HepG2 (cell line): ENCODE data around the gene FMNL2. TPM values are rescaled to one million over a fixed set of nuclear protein-coding genes. Genes with fewer than 3 reads are reported as not detected.

Experiments
- ATAC-seq: fragments of 200-7000 bp; cut with Tn5 transposase; 3 replicates; pipeline ENCODE4 v1.9.1; 2020; ENCODE audit warnings: mild to moderate bottlenecking, moderate library complexity
- BruUV-seq: library from RNA; stranded (reverse); fragments of 400-500 nt; replicated peaks from 2 replicates; lab custom pipeline; 2021; lab: Mats Ljungman, UMichigan
- CTCF ChIA-PET: fragments of 300-600 bp; formaldehyde crosslinking; extraction: SDS; loops from one replicate; lab custom pipeline; 2021; ENCODE audit warnings: low total read pairs, inconsistent platforms, low intra/inter-chr PET ratio; lab: Yijun Ruan, JAX
- POLR2A ChIA-PET: fragments of 350-600 bp; sonication (Branson Sonifier 250); formaldehyde crosslinking; loops from one replicate; lab custom pipeline; 2020; ENCODE audit warnings: antibody characterized with exemption, inconsistent platforms; lab: Yijun Ruan, JAX
- DNase-seq: peaks from one replicate; pipeline ENCODE4 v3.0.0-alpha.2; 2015; ENCODE audit warnings: low spot score
- FAIRE-seq: peaks from 3 replicates; lab custom pipeline; 2011; peaks lifted over from hg19 to GRCh38; lab: Jason Lieb, UNC
- H2AFZ ChIP-seq: one replicate; pipeline ENCODE4 v1.6.1; 2011; ENCODE audit warnings: low read length, inconsistent platforms
- H3K27ac ChIP-seq: fragments of 300-600 bp; 3 replicates; pipeline ENCODE4 v1.8.0; 2011; ENCODE audit warnings: mixed run types, mild to moderate bottlenecking, mixed read lengths, low read length, inconsistent platforms; ENCODE audit not compliant: insufficient read depth; ENCODE audit errors: extremely low read length
- H3K27me3 ChIP-seq, 2 experiments: fragments of 200-600 bp in 1 of 2; 2 replicates in 1 of 2; 3 replicates in 1 of 2; pipeline versions ENCODE4 v1.6.0 to v1.8.0; 2011; ENCODE audit warnings: low read length in 2 of 2, mild to moderate bottlenecking in 2 of 2, moderate library complexity in 2 of 2, inconsistent platforms in 1 of 2; ENCODE audit not compliant: insufficient read depth in 2 of 2, control insufficient read depth in 1 of 2
- H3K36me3 ChIP-seq, 2 experiments: fragments of 200-600 bp in 1 of 2; replicated peaks in 1 of 2; 2 replicates in 1 of 2; 3 replicates in 1 of 2; pipeline versions ENCODE4 v1.5.1 to v1.8.0; 2011; ENCODE audit warnings: low read length in 2 of 2, inconsistent platforms in 1 of 2; ENCODE audit not compliant: insufficient read depth in 2 of 2, control insufficient read depth in 1 of 2
- H3K4me1 ChIP-seq: 2 replicates; pipeline ENCODE4 v1.5.1; 2012; ENCODE audit warnings: low read length, inconsistent platforms; ENCODE audit not compliant: insufficient read depth
- H3K4me2 ChIP-seq: 2 replicates; pipeline ENCODE4 v1.6.0; 2011; ENCODE audit warnings: low read depth, low read length, inconsistent platforms
- H3K4me3 ChIP-seq, 3 experiments: fragments of 200-600 bp in 1 of 3; sonication (generic), shearing (Covaris generic) in 1 of 3; replicated peaks in 1 of 3; 2 replicates each; pipeline ENCODE4 v1.5.1; 2011 to 2016; ENCODE audit warnings: low read length in 3 of 3, inconsistent platforms in 2 of 3, low read depth in 2 of 3, mild to moderate bottlenecking in 2 of 3, control low read depth in 1 of 3, mixed read lengths in 1 of 3; ENCODE audit not compliant: insufficient read depth in 1 of 3
- H3K79me2 ChIP-seq: one replicate; pipeline ENCODE4 v1.6.1; 2011; ENCODE audit warnings: low read length, inconsistent platforms; ENCODE audit not compliant: insufficient read depth
- H3K9ac ChIP-seq: 2 replicates; pipeline ENCODE4 v1.6.0; 2011; ENCODE audit warnings: mild to moderate bottlenecking, low read depth, low read length, inconsistent platforms; ENCODE audit not compliant: insufficient read depth
- H3K9me3 ChIP-seq: 2 replicates; pipeline ENCODE4 v1.5.1; 2012; ENCODE audit warnings: mild to moderate bottlenecking, low read length
- H4K20me1 ChIP-seq: 2 replicates; pipeline ENCODE4 v1.6.0; 2011; ENCODE audit warnings: inconsistent platforms, mild to moderate bottlenecking, low read length, moderate library complexity; ENCODE audit not compliant: insufficient read depth
- KDM2A ChIP-seq: sonication (generic); formaldehyde crosslinking; IDR thresholded peaks from 2 replicates; pipeline ENCODE4 v1.4.0; 2020; ENCODE audit warnings: low read depth, missing genetic modification reagents, borderline replicate concordance
- MTA1 ChIP-seq: sonication (generic); formaldehyde crosslinking; IDR thresholded peaks from 2 replicates; pipeline ENCODE4 v1.4.0; 2020; ENCODE audit warnings: missing genetic modification reagents, mild to moderate bottlenecking, borderline replicate concordance
- NFE2L1 ChIP-seq: sonication (generic); formaldehyde crosslinking; IDR thresholded peaks from 2 replicates; pipeline ENCODE4 v1.4.0; 2020; ENCODE audit warnings: missing genetic modification reagents, mild to moderate bottlenecking, borderline replicate concordance
- NFE2L2 ChIP-seq: fragments of 150-350 bp; IDR thresholded peaks from 2 replicates; pipeline ENCODE4 v1.6.1; 2014; ENCODE audit warnings: low read length
- SAP130 ChIP-seq: IDR thresholded peaks from 2 replicates; pipeline ENCODE4 v1.6.1; 2016; ENCODE audit warnings: low read depth
- SOX13 ChIP-seq, 3 experiments: fragments of 450-650 bp in 1 of 3; sonication (generic) in 1 of 3; formaldehyde crosslinking in 1 of 3; IDR thresholded peaks in 2 of 3; conservative IDR thresholded peaks in 1 of 3; 2 replicates each; pipeline versions ENCODE4 v1.5.0 to v1.6.1; 2016 to 2020; ENCODE audit warnings: antibody characterized with exemption in 1 of 3, mild to moderate bottlenecking in 1 of 3, missing compliant biosample characterization in 1 of 3, missing genetic modification reagents in 1 of 3, moderate library complexity in 1 of 3
- ZNF142 ChIP-seq: sonication (generic); formaldehyde crosslinking; IDR thresholded peaks from 2 replicates; pipeline ENCODE4 v1.4.0; 2020; ENCODE audit warnings: missing genetic modification reagents
- ZNF281 ChIP-seq: sonication (generic); formaldehyde crosslinking; IDR thresholded peaks from 2 replicates; pipeline ENCODE4 v1.4.0; 2020; ENCODE audit warnings: missing genetic modification reagents, borderline replicate concordance
- ZNF569 ChIP-seq: sonication (generic); formaldehyde crosslinking; IDR thresholded peaks from 2 replicates; pipeline ENCODE4 v1.5.0; 2020; ENCODE audit warnings: mild to moderate bottlenecking, missing genetic modification reagents, moderate library complexity, borderline replicate concordance
- ZNF766 ChIP-seq: sonication (generic); formaldehyde crosslinking; IDR thresholded peaks from 2 replicates; pipeline ENCODE4 v1.5.0; 2020; ENCODE audit warnings: missing genetic modification reagents, borderline replicate concordance
- ZNF782 ChIP-seq: sonication (generic); formaldehyde crosslinking; IDR thresholded peaks from 2 replicates; pipeline ENCODE4 v1.4.0; 2020; ENCODE audit warnings: missing genetic modification reagents, mild to moderate bottlenecking, borderline replicate concordance
- ZSCAN22 ChIP-seq: sonication (generic); formaldehyde crosslinking; IDR thresholded peaks from 2 replicates; pipeline ENCODE4 v1.4.0; 2020; ENCODE audit warnings: mild to moderate bottlenecking, missing genetic modification reagents
- ZXDC ChIP-seq: sonication (generic); formaldehyde crosslinking; IDR thresholded peaks from 2 replicates; pipeline ENCODE4 v1.5.0; 2020; ENCODE audit warnings: mild to moderate bottlenecking, missing genetic modification reagents
- WGBS: methylation state at CpG from one replicate; pipeline ENCODE4 v1.1.6; 2017; ENCODE audit warnings: low lambda C conversion rate; 5-methylcytosine and 5-hydroxymethylcytosine counted together
- in situ Hi-C: cut with HindIII; loops from 2 replicates; pipeline ENCODE4 v1.10.0; 2017; ENCODE audit warnings: low pct_unique_long_range_greater_than_20kb; ENCODE audit not compliant: extremely low pct_ligation_motif_present
- intact Hi-C: fragments of 100-400 bp; cut with micrococcal nuclease; formaldehyde crosslinking; loops from one replicate; pipeline ENCODE4 v1.10.0; 2022; ENCODE audit not compliant: unreplicated experiment
- polyA plus RNA-seq, 8 experiments: library from polyadenylated mRNA; depleted of rRNA in 3 of 8; stranded (reverse) in 7 of 8; unstranded in 1 of 8; fragments of >200 nt; fragmentation: Illumina TruSeq in 4 of 8; extraction: Trizol in 4 of 8; gene quantifications; 2 replicates each; pipeline versions ENCODE4 v1.2.1 to v1.2.3, GENCODE V29; 2011 to 2016; ENCODE audit warnings: low read depth in 4 of 8, missing spikeins in 1 of 8, mixed read lengths in 1 of 8; ENCODE audit not compliant: insufficient read depth in 1 of 8
- total RNA-seq, 5 experiments: library from RNA; depleted of rRNA; stranded (reverse); fragments of >200 nt; fragmentation: Illumina TruSeq; extraction: Trizol; gene quantifications; 2 replicates each; pipeline ENCODE4 v1.2.3, GENCODE V29; 2016; ENCODE audit warnings: low read depth in 1 of 5

Gene FMNL2
- total and polyA plus RNA-seq, 2 of the 13 experiments (the other 11 are each of a cell fraction or from before 2014, with no cell fraction given) = 66.5 to 67.7 TPM

GRCh38 chr2:152446213-152446612 lies 111.2 kb downstream of the FMNL2 start:
- ATAC-seq = no peak
- Histone ChIP-seq H3K4me1 (peaks cover 63% of the 10 kb centered on the region), H3K9me3 (no peaks in the 10 kb centered on the region), H3K27ac (no peak overlapping the region), H3K9ac (no peak overlapping the region), H4K20me1 (no peaks in the 10 kb centered on the region; the same call in 1 of the 2 replicates), H3K4me3 (no peak overlapping the region), H3K36me3 (peaks cover 3 to 4% of the 10 kb centered on the region in 2 experiments; a peak in 1 of 5 replicates), H2AFZ (no peak overlapping the region), H3K79me2 (peaks cover 96% of the 10 kb centered on the region), H3K4me2 (no peak overlapping the region), H3K27me3 (no peaks in the 10 kb centered on the region)
- ChIA-PET CTCF (no interaction called here), POLR2A (interaction anchor here (1.2 kb wide), 1 partner anchor 26 kb away, joined by 4 read pairs; no protein-coding TSS in a partner anchor)
- FAIRE-seq = no peak
- intact Hi-C loops (no loop called here), in situ Hi-C loops (no loop called here)
- DNase-seq = no peak
- no TSS peak for BruUV-seq
- 65% methylated on average over 1 of the region's 1 CpG for WGBS
- TF ChIP-seq ZXDC (CRISPR knock-in tag) (no peak), ZNF766 (CRISPR knock-in tag) (no peak), ZNF569 (no peak), SOX13 (IDR thresholded peaks at IDR 0.05) (no peak), SOX13 (CRISPR knock-in tag; conservative IDR thresholded peaks at IDR 0.05 in 1 of 2, IDR thresholded peaks at IDR 0.05 in 1 of 2) (peak in 1 of 2 experiments; percentile 27; a peak in 1 of 4 replicates), KDM2A (CRISPR knock-in tag) (no peak), NFE2L2 (no peak), ZSCAN22 (CRISPR knock-in tag) (no peak), ZNF281 (CRISPR knock-in tag) (peak; percentile 86), MTA1 (CRISPR knock-in tag) (no peak), SAP130 (CRISPR knock-in tag) (no peak), NFE2L1 (no peak), ZNF142 (CRISPR knock-in tag) (no peak), ZNF782 (no peak)
